ENCODE data around the gene ZBTB21. TPM values are rescaled to one million over a fixed set of nuclear protein-coding genes. Genes with fewer than 3 reads are reported as not detected.

The ZBTB21 gene
- total and polyA plus RNA-seq, 2 experiments from 2014 or later, result 10.0 to 11.0 TPM

DNA sequence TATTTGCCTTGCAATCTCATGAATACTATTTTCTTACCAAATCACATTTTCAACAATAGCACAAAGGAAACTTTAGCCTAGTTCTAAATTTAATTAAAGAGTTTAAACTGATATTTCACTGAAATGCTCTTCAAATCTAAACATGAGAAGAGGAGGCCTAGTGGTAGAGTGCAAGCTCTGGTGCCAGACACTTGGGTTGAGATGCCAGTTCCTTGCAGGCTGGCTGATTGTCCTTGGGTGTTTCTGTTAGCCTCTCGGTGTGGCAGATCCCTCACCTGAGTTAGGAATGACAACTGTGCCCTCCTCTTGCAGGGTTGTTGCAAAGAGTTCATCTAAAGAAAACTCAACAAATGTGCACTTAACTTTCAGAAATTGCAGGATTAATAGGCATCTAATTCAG is 12.5 kb downstream of the ZBTB21 start:
- H3K4me2 ChIP-seq, result no peak overlapping the region
- no peaks in the 10 kb centered on the region for H3F3A ChIP-seq (replicated peaks; ENCODE audit: low read depth)
- H3K9me2 ChIP-seq (ENCODE audit: insufficient read depth), result 0 out of 2 replicates have a peak, but pooled peaks cover 4% of the 10 kb centered on the region
- Mint-ChIP-seq H3K36me3 (ENCODE audit: low read depth) (peaks cover 87% of the 10 kb centered on the region), H3K4me3 (no peak overlapping the region), H3K27ac (no peak overlapping the region), H3K9me3 (peaks cover 24% of the 10 kb centered on the region), H3K4me1 (no peaks in the 10 kb centered on the region), H3K27me3 (ENCODE audit: insufficient read depth, low read depth, poor library complexity) (peaks cover 1% of the 10 kb centered on the region)
- TF ChIP-seq EZH2phosphoT487 (IDR thresholded peaks at IDR 0.05; ENCODE audit: unreplicated experiment) (no peak), JUNB (IDR thresholded peaks at IDR 0.05; ENCODE audit: unreplicated experiment) (no peak), EZH2 (IDR thresholded peaks at IDR 0.05; ENCODE audit: low read depth, unreplicated experiment) (no peak), POLR2AphosphoS5 (IDR thresholded peaks at IDR 0.05; ENCODE audit: low read depth) (no peak), ZNF462 (CRISPR knock-in tag; IDR thresholded peaks at IDR 0.05) (no peak), CTCF (conservative IDR thresholded peaks at IDR 0.05; ENCODE audit: low read depth in 2 of 2) (no peak), ETS1 (IDR thresholded peaks at IDR 0.05) (no peak), ZNF331 (CRISPR knock-in tag; IDR thresholded peaks at IDR 0.05; ENCODE audit: low read depth) (no peak)
- TF ChIP-seq, protein P1, sequence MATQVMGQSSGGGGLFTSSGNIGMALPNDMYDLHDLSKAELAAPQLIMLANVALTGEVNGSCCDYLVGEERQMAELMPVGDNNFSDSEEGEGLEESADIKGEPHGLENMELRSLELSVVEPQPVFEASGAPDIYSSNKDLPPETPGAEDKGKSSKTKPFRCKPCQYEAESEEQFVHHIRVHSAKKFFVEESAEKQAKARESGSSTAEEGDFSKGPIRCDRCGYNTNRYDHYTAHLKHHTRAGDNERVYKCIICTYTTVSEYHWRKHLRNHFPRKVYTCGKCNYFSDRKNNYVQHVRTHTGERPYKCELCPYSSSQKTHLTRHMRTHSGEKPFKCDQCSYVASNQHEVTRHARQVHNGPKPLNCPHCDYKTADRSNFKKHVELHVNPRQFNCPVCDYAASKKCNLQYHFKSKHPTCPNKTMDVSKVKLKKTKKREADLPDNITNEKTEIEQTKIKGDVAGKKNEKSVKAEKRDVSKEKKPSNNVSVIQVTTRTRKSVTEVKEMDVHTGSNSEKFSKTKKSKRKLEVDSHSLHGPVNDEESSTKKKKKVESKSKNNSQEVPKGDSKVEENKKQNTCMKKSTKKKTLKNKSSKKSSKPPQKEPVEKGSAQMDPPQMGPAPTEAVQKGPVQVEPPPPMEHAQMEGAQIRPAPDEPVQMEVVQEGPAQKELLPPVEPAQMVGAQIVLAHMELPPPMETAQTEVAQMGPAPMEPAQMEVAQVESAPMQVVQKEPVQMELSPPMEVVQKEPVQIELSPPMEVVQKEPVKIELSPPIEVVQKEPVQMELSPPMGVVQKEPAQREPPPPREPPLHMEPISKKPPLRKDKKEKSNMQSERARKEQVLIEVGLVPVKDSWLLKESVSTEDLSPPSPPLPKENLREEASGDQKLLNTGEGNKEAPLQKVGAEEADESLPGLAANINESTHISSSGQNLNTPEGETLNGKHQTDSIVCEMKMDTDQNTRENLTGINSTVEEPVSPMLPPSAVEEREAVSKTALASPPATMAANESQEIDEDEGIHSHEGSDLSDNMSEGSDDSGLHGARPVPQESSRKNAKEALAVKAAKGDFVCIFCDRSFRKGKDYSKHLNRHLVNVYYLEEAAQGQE (IDR thresholded peaks at IDR 0.05; ENCODE audit: unreplicated experiment), result no peak
- peaks cover 10% of the 10 kb centered on the region for H4K20me1 ChIP-seq (replicated peaks; ENCODE audit: insufficient read depth)
- peaks cover 12% of the 10 kb centered on the region; the same call in 1 of the 2 replicates for H3K36me3 ChIP-seq (ENCODE audit: insufficient read depth)
- no peak overlapping the region for H3K4me3 ChIP-seq
- H2AFZ ChIP-seq, result no peak overlapping the region
- H3K27ac ChIP-seq (ENCODE audit: low read depth), result no peak overlapping the region
- H3K79me2 ChIP-seq (replicated peaks; ENCODE audit: insufficient read depth), result peaks cover 23% of the 10 kb centered on the region
- H3K4me1 ChIP-seq (ENCODE audit: insufficient read depth), result no peaks in the 10 kb centered on the region
- ATAC-seq (no peak), DNase-seq (ENCODE audit: low spot score) (no peak)
- no peaks in the 10 kb centered on the region for H3K27me3 ChIP-seq (ENCODE audit: insufficient read depth)
